WTC11 (cell line): ENCODE measurements around the gene GMIP. TPM values are rescaled to one million over a fixed set of nuclear protein-coding genes. Genes with fewer than 3 reads are reported as not detected.

ENCODE experiments used
- ATAC-seq: fragments of 200-7000 bp; cut with Tn5 transposase; 2 replicates; pipeline ENCODE4 v1.10.0; 2021; ENCODE audit warnings: mild to moderate bottlenecking, moderate library complexity
- CTCF ChIA-PET: fragments of 300-600 bp; sonication (Branson Sonifier 250); formaldehyde crosslinking; loops from one replicate; lab custom pipeline; 2021; ENCODE audit warnings: antibody characterized with exemption; lab: Charles Lee
- POLR2A ChIA-PET: fragments of 350-600 bp; sonication (Branson Sonifier 250); formaldehyde crosslinking; loops from one replicate; lab custom pipeline; 2021; ENCODE audit warnings: antibody characterized with exemption; lab: Charles Lee
- DNase-seq: peaks from one replicate; pipeline ENCODE4 v3.0.0; 2021; ENCODE audit warnings: low spot score
- H3K27ac Mint-ChIP-seq: 2 replicates; pipeline ENCODE4 v1.8.0; 2021; ENCODE audit warnings: mixed read lengths
- H3K27me3 Mint-ChIP-seq: 2 replicates; pipeline ENCODE4 v1.8.0; 2021; ENCODE audit warnings: low read depth, mild to moderate bottlenecking, moderate library complexity, mixed read lengths
- H3K36me3 Mint-ChIP-seq: 2 replicates; pipeline ENCODE4 v1.8.0; 2021; ENCODE audit warnings: mixed read lengths
- H3K4me1 Mint-ChIP-seq: 2 replicates; pipeline ENCODE4 v1.8.0; 2022; ENCODE audit warnings: mixed read lengths
- H3K4me3 Mint-ChIP-seq: 2 replicates; pipeline ENCODE4 v1.8.0; 2021; ENCODE audit warnings: mild to moderate bottlenecking, moderate library complexity, mixed read lengths
- H3K9me3 Mint-ChIP-seq: 2 replicates; pipeline ENCODE4 v1.8.0; 2021; ENCODE audit warnings: mixed read lengths
- CREM ChIP-seq: sonication (generic); formaldehyde crosslinking; IDR thresholded peaks from 2 replicates; pipeline ENCODE4 v1.8.1; 2022; ENCODE audit warnings: mild to moderate bottlenecking, missing genetic modification reagents, moderate library complexity
- ETV6 ChIP-seq: sonication (generic); formaldehyde crosslinking; IDR thresholded peaks from 2 replicates; pipeline ENCODE4 v1.8.1; 2022; ENCODE audit warnings: mild to moderate bottlenecking, missing genetic modification reagents
- FOXJ3 ChIP-seq: sonication (generic); formaldehyde crosslinking; IDR thresholded peaks from 2 replicates; pipeline ENCODE4 v1.9.0; 2021; ENCODE audit warnings: missing genetic modification reagents, mild to moderate bottlenecking, borderline replicate concordance
- FOXP1 ChIP-seq: sonication (generic); formaldehyde crosslinking; IDR thresholded peaks from 2 replicates; pipeline ENCODE4 v1.8.0; 2022; ENCODE audit warnings: missing genetic modification reagents, mild to moderate bottlenecking, moderate library complexity, borderline replicate concordance
- JAZF1 ChIP-seq: fragments of 250-450 bp; sonication (Bioruptor Pico); IDR thresholded peaks from 2 replicates; pipeline ENCODE4 v1.9.0; 2021; ENCODE audit warnings: moderate library complexity, mild to moderate bottlenecking, inconsistent platforms
- MXD4 ChIP-seq: fragments of 250-450 bp; sonication (Bioruptor Pico); IDR thresholded peaks from 2 replicates; pipeline ENCODE4 v1.8.0; 2021; ENCODE audit warnings: mild to moderate bottlenecking, moderate library complexity, borderline replicate concordance
- NFYB ChIP-seq: sonication (generic); formaldehyde crosslinking; conservative IDR thresholded peaks from 2 replicates; pipeline ENCODE4 v1.8.0; 2022; ENCODE audit warnings: low read depth, missing genetic modification reagents
- NR1H2 ChIP-seq: sonication (generic); formaldehyde crosslinking; IDR thresholded peaks from 2 replicates; pipeline ENCODE4 v1.9.0; 2021; ENCODE audit warnings: mild to moderate bottlenecking, moderate library complexity, missing genetic modification reagents
- NR2C2 ChIP-seq: sonication (generic); formaldehyde crosslinking; IDR thresholded peaks from 2 replicates; pipeline ENCODE4 v1.8.0; 2022; ENCODE audit warnings: mild to moderate bottlenecking, missing genetic modification reagents
- PRRX2 ChIP-seq: fragments of 250-450 bp; sonication (Bioruptor Pico); IDR thresholded peaks from 2 replicates; pipeline ENCODE4 v1.8.0; 2021; ENCODE audit warnings: mild to moderate bottlenecking
- RELA ChIP-seq: sonication (generic); formaldehyde crosslinking; IDR thresholded peaks from 2 replicates; pipeline ENCODE4 v1.8.1; 2022; ENCODE audit warnings: missing genetic modification reagents, mild to moderate bottlenecking, borderline replicate concordance
- SP1 ChIP-seq: sonication (generic); formaldehyde crosslinking; conservative IDR thresholded peaks from 2 replicates; pipeline ENCODE4 v1.8.1; 2022; ENCODE audit warnings: missing genetic modification reagents
- TEAD4 ChIP-seq: sonication (generic); formaldehyde crosslinking; IDR thresholded peaks from 2 replicates; pipeline ENCODE4 v1.8.0; 2022; ENCODE audit warnings: mild to moderate bottlenecking, missing genetic modification reagents
- ZNF138 ChIP-seq: sonication (generic); formaldehyde crosslinking; conservative IDR thresholded peaks from 2 replicates; pipeline ENCODE4 v1.8.1; 2022; ENCODE audit warnings: mild to moderate bottlenecking, moderate library complexity, missing genetic modification reagents
- ZNF396 ChIP-seq: fragments of 250-450 bp; sonication (Bioruptor Pico); IDR thresholded peaks from 2 replicates; pipeline ENCODE4 v1.8.0; 2021; ENCODE audit warnings: mild to moderate bottlenecking, moderate library complexity, borderline replicate concordance
- total RNA-seq: library from RNA; stranded (reverse); gene quantifications from 3 replicates; pipeline ENCODE4 v1.2.3, GENCODE V29; 2021
- TF ChIP-seq, protein P1 (sequence below): sonication (generic); formaldehyde crosslinking; IDR thresholded peaks from 2 replicates; pipeline ENCODE4 v1.8.0; 2022; ENCODE audit warnings: mild to moderate bottlenecking, missing genetic modification reagents
- TF ChIP-seq, protein P2 (sequence below): fragments of 250-450 bp; sonication (Bioruptor Pico); IDR thresholded peaks from 2 replicates; pipeline ENCODE4 v1.8.0; 2021; ENCODE audit warnings: mild to moderate bottlenecking
- TF ChIP-seq, protein P3 (sequence below): sonication (generic); formaldehyde crosslinking; IDR thresholded peaks from 2 replicates; pipeline ENCODE4 v1.8.1; 2022; ENCODE audit warnings: mild to moderate bottlenecking, moderate library complexity, missing genetic modification reagents
- TF ChIP-seq, protein P4 (sequence below): sonication (generic); formaldehyde crosslinking; IDR thresholded peaks from 2 replicates; pipeline ENCODE4 v1.8.0; 2022; ENCODE audit warnings: mild to moderate bottlenecking, missing genetic modification reagents
- TF ChIP-seq, protein P5 (sequence below): sonication (generic); formaldehyde crosslinking; IDR thresholded peaks from 2 replicates; pipeline ENCODE4 v1.8.0; 2023; ENCODE audit warnings: missing genetic modification reagents, mild to moderate bottlenecking, borderline replicate concordance
- TF ChIP-seq, protein P6 (sequence below): sonication (generic); formaldehyde crosslinking; IDR thresholded peaks from 2 replicates; pipeline ENCODE4 v1.8.0; 2022; ENCODE audit warnings: mild to moderate bottlenecking, missing genetic modification reagents
- TF ChIP-seq, protein P7 (sequence below): sonication (generic); formaldehyde crosslinking; IDR thresholded peaks from 2 replicates; pipeline ENCODE4 v1.8.1; 2023; ENCODE audit warnings: mild to moderate bottlenecking, missing genetic modification reagents, moderate library complexity
- TF ChIP-seq, protein P8 (sequence below): sonication (generic); formaldehyde crosslinking; conservative IDR thresholded peaks from 2 replicates; pipeline ENCODE4 v1.8.1; 2023; ENCODE audit warnings: mild to moderate bottlenecking, low read depth, missing genetic modification reagents, moderate library complexity

Gene GMIP
- total RNA-seq, 1 experiment from 2014 or later = 23.0 TPM

DNA sequence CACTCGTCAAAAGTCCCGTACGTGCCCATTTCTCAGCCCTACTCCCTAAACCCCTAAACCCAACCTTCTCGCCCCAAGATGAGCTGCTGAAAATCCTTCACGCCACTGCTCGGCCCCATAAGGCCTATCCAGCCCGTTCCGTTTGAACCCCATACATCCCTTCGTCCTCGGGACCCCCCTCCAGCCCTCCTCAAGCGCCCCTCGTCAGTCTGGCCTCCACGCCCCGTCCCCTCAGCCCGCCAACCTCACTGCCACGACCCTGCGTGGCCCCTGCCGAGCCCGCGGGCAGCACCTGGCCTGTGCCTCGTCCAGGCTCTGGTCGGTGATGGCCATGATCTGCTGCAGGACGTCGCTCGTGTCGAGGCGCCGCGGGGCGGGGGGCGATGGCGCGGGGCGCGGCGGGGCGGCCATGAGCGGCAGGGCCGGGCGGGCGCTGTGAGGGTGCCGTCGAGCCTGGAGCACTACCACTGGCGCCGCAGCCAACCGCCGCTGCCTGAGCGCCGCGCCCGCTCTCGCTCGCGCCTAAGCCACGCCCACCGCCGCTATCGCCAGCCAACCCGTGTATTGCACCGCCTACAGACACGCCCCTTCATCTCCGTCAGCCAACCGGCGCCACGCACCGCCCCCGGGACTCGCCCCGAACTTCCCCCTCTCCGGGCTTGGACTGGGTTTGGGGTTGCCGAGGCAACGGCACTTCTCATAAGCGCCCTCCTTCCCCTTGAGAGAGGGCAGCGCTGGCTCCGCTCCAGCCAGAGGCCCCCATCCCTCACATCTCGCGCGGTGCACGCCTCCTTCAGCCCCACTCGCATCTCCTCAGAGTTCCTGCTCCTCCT is 25.0 kb downstream of the GMIP start, which contains the start of gene PBX4:
Gene PBX4 (minus strand): TSS at position 469 of the 833 bp plus-strand sequence. CDS start 58 bp downstream, at position 411.
- H3K36me3 Mint-ChIP-seq = no peaks in the 10 kb centered on the region; the same call in 1 of the 2 replicates
- ChIA-PET CTCF (interaction anchor here (1.1 to 4.7 kb wide), 4 partner anchors 10 to 87 kb away, joined by 6 to 24 read pairs (median 8); partner anchors contain the start of gene GMIP), POLR2A (interaction anchor here (0.8 to 1.1 kb wide), 2 partner anchors 10 to 13 kb away, joined by 3 to 5 read pairs; partner anchors contain the start of gene LPAR2)
- peaks cover 29% of the 10 kb centered on the region for H3K27me3 Mint-ChIP-seq
- peak; percentile 98 for ATAC-seq
- no peak within 1 kb of the TSS for H3K27ac Mint-ChIP-seq
- H3K9me3 Mint-ChIP-seq = no peaks in the 10 kb centered on the region
- peak; percentile 99 for DNase-seq
- peaks cover 13% of the 10 kb centered on the region for H3K4me1 Mint-ChIP-seq
- H3K4me3 Mint-ChIP-seq = peak within 1 kb of the TSS; percentile 73
- TF ChIP-seq, protein P1, sequence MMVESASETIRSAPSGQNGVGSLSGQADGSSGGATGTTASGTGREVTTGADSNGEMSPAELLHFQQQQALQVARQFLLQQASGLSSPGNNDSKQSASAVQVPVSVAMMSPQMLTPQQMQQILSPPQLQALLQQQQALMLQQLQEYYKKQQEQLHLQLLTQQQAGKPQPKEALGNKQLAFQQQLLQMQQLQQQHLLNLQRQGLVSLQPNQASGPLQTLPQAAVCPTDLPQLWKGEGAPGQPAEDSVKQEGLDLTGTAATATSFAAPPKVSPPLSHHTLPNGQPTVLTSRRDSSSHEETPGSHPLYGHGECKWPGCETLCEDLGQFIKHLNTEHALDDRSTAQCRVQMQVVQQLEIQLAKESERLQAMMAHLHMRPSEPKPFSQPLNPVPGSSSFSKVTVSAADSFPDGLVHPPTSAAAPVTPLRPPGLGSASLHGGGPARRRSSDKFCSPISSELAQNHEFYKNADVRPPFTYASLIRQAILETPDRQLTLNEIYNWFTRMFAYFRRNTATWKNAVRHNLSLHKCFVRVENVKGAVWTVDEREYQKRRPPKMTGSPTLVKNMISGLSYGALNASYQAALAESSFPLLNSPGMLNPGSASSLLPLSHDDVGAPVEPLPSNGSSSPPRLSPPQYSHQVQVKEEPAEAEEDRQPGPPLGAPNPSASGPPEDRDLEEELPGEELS (CRISPR knock-in tag) = no peak
- no peak for TF ChIP-seq NR2C2 (CRISPR knock-in tag)
- no peak for TF ChIP-seq JAZF1
- no peak for TF ChIP-seq CREM (CRISPR knock-in tag)
- TF ChIP-seq, protein P2, sequence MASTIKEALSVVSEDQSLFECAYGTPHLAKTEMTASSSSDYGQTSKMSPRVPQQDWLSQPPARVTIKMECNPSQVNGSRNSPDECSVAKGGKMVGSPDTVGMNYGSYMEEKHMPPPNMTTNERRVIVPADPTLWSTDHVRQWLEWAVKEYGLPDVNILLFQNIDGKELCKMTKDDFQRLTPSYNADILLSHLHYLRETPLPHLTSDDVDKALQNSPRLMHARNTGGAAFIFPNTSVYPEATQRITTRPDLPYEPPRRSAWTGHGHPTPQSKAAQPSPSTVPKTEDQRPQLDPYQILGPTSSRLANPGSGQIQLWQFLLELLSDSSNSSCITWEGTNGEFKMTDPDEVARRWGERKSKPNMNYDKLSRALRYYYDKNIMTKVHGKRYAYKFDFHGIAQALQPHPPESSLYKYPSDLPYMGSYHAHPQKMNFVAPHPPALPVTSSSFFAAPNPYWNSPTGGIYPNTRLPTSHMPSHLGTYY (CRISPR knock-in tag) = no peak
- TF ChIP-seq, protein P3, sequence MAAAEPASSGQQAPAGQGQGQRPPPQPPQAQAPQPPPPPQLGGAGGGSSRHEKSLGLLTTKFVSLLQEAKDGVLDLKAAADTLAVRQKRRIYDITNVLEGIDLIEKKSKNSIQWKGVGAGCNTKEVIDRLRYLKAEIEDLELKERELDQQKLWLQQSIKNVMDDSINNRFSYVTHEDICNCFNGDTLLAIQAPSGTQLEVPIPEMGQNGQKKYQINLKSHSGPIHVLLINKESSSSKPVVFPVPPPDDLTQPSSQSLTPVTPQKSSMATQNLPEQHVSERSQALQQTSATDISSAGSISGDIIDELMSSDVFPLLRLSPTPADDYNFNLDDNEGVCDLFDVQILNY (CRISPR knock-in tag) = no peak
- peak; percentile 52; the same call in 1 of the 2 replicates for TF ChIP-seq FOXP1 (CRISPR knock-in tag)
- TF ChIP-seq ZNF396 (CRISPR knock-in tag) = no peak
- no peak for TF ChIP-seq FOXJ3 (CRISPR knock-in tag)
- TF ChIP-seq ZNF138 (CRISPR knock-in tag) = no peak
- TF ChIP-seq PRRX2 (CRISPR knock-in tag) = no peak
- TF ChIP-seq, protein P4, sequence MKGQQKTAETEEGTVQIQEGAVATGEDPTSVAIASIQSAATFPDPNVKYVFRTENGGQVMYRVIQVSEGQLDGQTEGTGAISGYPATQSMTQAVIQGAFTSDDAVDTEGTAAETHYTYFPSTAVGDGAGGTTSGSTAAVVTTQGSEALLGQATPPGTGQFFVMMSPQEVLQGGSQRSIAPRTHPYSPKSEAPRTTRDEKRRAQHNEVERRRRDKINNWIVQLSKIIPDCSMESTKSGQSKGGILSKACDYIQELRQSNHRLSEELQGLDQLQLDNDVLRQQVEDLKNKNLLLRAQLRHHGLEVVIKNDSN (CRISPR knock-in tag) = no peak
- no peak for TF ChIP-seq RELA (CRISPR knock-in tag)
- TF ChIP-seq, protein P5, sequence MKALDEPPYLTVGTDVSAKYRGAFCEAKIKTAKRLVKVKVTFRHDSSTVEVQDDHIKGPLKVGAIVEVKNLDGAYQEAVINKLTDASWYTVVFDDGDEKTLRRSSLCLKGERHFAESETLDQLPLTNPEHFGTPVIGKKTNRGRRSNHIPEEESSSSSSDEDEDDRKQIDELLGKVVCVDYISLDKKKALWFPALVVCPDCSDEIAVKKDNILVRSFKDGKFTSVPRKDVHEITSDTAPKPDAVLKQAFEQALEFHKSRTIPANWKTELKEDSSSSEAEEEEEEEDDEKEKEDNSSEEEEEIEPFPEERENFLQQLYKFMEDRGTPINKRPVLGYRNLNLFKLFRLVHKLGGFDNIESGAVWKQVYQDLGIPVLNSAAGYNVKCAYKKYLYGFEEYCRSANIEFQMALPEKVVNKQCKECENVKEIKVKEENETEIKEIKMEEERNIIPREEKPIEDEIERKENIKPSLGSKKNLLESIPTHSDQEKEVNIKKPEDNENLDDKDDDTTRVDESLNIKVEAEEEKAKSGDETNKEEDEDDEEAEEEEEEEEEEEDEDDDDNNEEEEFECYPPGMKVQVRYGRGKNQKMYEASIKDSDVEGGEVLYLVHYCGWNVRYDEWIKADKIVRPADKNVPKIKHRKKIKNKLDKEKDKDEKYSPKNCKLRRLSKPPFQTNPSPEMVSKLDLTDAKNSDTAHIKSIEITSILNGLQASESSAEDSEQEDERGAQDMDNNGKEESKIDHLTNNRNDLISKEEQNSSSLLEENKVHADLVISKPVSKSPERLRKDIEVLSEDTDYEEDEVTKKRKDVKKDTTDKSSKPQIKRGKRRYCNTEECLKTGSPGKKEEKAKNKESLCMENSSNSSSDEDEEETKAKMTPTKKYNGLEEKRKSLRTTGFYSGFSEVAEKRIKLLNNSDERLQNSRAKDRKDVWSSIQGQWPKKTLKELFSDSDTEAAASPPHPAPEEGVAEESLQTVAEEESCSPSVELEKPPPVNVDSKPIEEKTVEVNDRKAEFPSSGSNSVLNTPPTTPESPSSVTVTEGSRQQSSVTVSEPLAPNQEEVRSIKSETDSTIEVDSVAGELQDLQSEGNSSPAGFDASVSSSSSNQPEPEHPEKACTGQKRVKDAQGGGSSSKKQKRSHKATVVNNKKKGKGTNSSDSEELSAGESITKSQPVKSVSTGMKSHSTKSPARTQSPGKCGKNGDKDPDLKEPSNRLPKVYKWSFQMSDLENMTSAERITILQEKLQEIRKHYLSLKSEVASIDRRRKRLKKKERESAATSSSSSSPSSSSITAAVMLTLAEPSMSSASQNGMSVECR (CRISPR knock-in tag) = no peak; the same call in 1 of the 2 replicates
- TF ChIP-seq ETV6 = no peak; the same call in 1 of the 2 replicates
- no peak for TF ChIP-seq NR1H2
- TF ChIP-seq, protein P6, sequence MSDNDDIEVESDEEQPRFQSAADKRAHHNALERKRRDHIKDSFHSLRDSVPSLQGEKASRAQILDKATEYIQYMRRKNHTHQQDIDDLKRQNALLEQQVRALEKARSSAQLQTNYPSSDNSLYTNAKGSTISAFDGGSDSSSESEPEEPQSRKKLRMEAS (CRISPR knock-in tag) = no peak
- no peak for TF ChIP-seq MXD4
- TF ChIP-seq, protein P7, sequence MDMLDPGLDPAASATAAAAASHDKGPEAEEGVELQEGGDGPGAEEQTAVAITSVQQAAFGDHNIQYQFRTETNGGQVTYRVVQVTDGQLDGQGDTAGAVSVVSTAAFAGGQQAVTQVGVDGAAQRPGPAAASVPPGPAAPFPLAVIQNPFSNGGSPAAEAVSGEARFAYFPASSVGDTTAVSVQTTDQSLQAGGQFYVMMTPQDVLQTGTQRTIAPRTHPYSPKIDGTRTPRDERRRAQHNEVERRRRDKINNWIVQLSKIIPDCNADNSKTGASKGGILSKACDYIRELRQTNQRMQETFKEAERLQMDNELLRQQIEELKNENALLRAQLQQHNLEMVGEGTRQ (CRISPR knock-in tag) = 0 out of 2 replicates have a peak, but pooled peaks have one; percentile 10
- TF ChIP-seq TEAD4 (CRISPR knock-in tag) = no peak
- TF ChIP-seq SP1 (CRISPR knock-in tag) = peak; percentile 89
- TF ChIP-seq, protein P8, sequence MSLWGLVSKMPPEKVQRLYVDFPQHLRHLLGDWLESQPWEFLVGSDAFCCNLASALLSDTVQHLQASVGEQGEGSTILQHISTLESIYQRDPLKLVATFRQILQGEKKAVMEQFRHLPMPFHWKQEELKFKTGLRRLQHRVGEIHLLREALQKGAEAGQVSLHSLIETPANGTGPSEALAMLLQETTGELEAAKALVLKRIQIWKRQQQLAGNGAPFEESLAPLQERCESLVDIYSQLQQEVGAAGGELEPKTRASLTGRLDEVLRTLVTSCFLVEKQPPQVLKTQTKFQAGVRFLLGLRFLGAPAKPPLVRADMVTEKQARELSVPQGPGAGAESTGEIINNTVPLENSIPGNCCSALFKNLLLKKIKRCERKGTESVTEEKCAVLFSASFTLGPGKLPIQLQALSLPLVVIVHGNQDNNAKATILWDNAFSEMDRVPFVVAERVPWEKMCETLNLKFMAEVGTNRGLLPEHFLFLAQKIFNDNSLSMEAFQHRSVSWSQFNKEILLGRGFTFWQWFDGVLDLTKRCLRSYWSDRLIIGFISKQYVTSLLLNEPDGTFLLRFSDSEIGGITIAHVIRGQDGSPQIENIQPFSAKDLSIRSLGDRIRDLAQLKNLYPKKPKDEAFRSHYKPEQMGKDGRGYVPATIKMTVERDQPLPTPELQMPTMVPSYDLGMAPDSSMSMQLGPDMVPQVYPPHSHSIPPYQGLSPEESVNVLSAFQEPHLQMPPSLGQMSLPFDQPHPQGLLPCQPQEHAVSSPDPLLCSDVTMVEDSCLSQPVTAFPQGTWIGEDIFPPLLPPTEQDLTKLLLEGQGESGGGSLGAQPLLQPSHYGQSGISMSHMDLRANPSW (CRISPR knock-in tag) = no peak
- peak; percentile 45; the same call in 1 of the 2 replicates for TF ChIP-seq NFYB (CRISPR knock-in tag)
